Muscle of arm (tissue), 12 donors: Measurements from ENCODE around the gene CR1L. TPM values are rescaled to one million over a fixed set of nuclear protein-coding genes. Genes with fewer than 3 reads are reported as not detected.

Experiments
- polyA plus RNA-seq, 12 donors: library from polyadenylated mRNA; unstranded; fragments of 120-200 nt; gene quantifications; one replicate each; pipeline ENCODE4 v1.2.1, GENCODE V29; 2013; ENCODE audit not compliant: insufficient read length in 12 of 12

Gene CR1L
- polyA plus RNA-seq, 12 donors: 0.29 to 1.1 (median 0.53) TPM; not detected in 7

Other genes with a start within 250 kb of the CR1L start
- gene CR2, start 190.8 kb upstream of the CR1L start, polyA plus RNA-seq: 1 to 10 TPM in 2 of 12 donors, under 1 TPM in 4, not detected in 6; 0.19 to 2.8 (median 0.40) TPM
- gene CR1, start 149.0 kb upstream of the CR1L start, polyA plus RNA-seq: 1 to 10 TPM in 7 of 12 donors, under 1 TPM in 3, not detected in 2; 0.68 to 2.2 (median 1.2) TPM
- gene CD46, start 106.9 kb downstream of the CR1L start, polyA plus RNA-seq: 100 to 1,000 TPM in 7 of 12 donors, 10 to 100 TPM in 4, not detected in 1; 66.0 to 165 (median 102) TPM